ENCODE results near the gene ACKR1.

Gene ACKR1, protein sequence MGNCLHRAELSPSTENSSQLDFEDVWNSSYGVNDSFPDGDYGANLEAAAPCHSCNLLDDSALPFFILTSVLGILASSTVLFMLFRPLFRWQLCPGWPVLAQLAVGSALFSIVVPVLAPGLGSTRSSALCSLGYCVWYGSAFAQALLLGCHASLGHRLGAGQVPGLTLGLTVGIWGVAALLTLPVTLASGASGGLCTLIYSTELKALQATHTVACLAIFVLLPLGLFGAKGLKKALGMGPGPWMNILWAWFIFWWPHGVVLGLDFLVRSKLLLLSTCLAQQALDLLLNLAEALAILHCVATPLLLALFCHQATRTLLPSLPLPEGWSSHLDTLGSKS

DNA sequence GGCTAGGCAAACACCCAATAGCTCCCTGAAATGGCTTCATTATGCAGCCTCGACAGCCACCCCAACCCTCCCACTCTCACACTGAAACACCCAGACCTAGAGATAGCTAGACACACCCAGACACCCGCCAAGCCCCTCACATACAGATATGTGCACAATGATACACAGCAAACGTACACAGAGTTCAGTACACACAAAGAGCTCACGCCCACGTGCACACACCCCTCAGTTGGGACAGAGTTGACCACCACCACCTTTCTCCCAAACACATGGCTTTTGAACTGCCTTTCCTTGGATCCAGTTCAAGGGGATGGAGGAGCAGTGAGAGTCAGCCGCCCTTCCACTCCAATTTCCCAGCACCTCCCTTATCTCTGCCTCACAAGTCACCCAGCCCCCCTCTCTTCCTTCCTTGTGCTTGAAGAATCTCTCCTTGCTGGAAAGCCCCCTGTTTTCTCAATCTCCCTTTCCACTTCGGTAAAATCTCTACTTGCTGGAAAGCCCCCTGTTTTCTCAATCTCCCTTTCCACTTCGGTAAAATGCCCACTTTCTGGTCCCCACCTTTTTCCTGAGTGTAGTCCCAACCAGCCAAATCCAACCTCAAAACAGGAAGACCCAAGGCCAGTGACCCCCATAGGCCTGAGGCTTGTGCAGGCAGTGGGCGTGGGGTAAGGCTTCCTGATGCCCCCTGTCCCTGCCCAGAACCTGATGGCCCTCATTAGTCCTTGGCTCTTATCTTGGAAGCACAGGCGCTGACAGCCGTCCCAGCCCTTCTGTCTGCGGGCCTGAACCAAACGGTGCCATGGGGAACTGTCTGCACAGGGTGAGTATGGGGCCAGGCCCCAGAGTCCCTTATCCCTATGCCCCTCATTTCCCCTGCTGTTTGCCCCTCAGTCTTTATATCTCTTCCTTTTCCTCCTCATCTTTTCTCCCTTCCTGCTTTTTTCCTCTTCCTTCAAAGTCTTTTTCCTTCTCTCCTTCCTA is at the start of gene ACKR1:
ACKR1 (plus strand) TSS at position 715 of the 981 bp plus-strand sequence; CDS start at position 800, 85 bp downstream.
- Mint-ChIP-seq H3K36me3 (ENCODE audit: low read depth) (no peaks in the 10 kb centered on the region), H3K4me3 (no peak within 1 kb of the TSS), H3K4me1 (peaks cover 71% of the 10 kb centered on the region), H3K27ac (no peak within 1 kb of the TSS), H3K27me3 (ENCODE audit: low read depth, poor library complexity) (peaks cover 60% of the 10 kb centered on the region), H3K9me3 (no peaks in the 10 kb centered on the region)
- DNase-seq, result no peak
- TF ChIP-seq, protein P1, sequence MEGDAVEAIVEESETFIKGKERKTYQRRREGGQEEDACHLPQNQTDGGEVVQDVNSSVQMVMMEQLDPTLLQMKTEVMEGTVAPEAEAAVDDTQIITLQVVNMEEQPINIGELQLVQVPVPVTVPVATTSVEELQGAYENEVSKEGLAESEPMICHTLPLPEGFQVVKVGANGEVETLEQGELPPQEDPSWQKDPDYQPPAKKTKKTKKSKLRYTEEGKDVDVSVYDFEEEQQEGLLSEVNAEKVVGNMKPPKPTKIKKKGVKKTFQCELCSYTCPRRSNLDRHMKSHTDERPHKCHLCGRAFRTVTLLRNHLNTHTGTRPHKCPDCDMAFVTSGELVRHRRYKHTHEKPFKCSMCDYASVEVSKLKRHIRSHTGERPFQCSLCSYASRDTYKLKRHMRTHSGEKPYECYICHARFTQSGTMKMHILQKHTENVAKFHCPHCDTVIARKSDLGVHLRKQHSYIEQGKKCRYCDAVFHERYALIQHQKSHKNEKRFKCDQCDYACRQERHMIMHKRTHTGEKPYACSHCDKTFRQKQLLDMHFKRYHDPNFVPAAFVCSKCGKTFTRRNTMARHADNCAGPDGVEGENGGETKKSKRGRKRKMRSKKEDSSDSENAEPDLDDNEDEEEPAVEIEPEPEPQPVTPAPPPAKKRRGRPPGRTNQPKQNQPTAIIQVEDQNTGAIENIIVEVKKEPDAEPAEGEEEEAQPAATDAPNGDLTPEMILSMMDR (IDR thresholded peaks at IDR 0.05), result no peak

DNA sequence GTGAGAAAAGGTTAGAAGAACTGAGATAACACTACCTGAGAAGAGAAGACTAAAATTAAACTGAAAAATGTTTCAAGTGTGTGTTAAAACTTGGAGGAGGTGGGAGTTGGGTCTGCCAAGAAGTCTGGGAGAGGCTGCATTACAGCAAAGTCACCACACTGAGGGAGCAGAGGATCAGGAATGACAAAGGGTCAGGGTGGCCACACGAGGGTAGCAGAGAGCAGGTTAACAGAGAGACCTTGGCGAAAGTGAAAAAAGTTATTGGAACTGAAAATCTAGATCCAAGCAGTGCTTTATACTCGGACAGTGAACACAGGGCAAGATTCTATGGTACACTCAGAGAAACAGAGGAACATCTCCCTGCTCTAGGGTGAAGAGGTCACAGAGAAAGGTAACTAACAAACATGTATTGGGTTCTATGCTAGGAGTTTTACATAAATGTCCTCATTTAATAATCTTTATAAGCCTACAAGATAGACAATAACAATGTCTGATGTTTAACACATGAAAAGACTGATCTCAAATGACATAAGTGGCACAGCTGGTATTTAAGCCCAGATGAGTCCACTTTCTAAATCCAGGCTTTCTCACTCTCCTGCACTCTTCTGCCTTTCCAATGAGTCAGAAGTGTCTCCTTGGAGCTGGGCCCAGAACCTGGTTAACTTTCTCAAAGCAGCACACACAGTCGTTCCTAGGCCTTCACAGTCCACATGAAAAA is 43.5 kb upstream of the ACKR1 start:
- Mint-ChIP-seq H3K27me3 (ENCODE audit: low read depth, poor library complexity) (peaks cover 3% of the 10 kb centered on the region), H3K4me3 (no peak overlapping the region), H3K4me1 (peaks cover 21% of the 10 kb centered on the region), H3K36me3 (ENCODE audit: low read depth) (peaks cover 2% of the 10 kb centered on the region), H3K9me3 (peaks cover 11% of the 10 kb centered on the region), H3K27ac (no peak overlapping the region)
- peak; percentile 83 for DNase-seq
- TF ChIP-seq, protein P1 (IDR thresholded peaks at IDR 0.05), result peak; percentile 95

DNA sequence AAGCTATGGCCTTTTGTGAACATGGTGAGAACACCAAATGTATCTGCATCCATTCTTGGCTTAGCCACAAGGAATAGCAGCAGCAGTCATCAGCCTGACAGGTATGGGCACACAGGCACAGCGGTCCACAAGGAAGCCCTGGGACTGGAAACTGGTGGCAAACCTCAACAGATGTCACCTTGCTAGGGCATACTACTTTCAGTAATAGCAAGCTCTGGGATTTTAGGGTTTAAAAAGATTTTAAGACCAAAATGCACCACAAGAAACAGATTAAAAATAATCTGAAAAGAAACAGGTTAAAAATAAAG is 43.0 kb upstream of the ACKR1 start:
- H3K27me3 Mint-ChIP-seq (ENCODE audit: low read depth, poor library complexity), result peaks cover 8% of the 10 kb centered on the region
- no peaks in the 10 kb centered on the region for H3K36me3 Mint-ChIP-seq (ENCODE audit: low read depth)
- no peak overlapping the region for H3K4me3 Mint-ChIP-seq
- H3K4me1 Mint-ChIP-seq, result peaks cover 21% of the 10 kb centered on the region
- TF ChIP-seq, protein P1 (IDR thresholded peaks at IDR 0.05), result no peak
- no peak overlapping the region for H3K27ac Mint-ChIP-seq
- peaks cover 6% of the 10 kb centered on the region for H3K9me3 Mint-ChIP-seq
- DNase-seq, result no peak

DNA sequence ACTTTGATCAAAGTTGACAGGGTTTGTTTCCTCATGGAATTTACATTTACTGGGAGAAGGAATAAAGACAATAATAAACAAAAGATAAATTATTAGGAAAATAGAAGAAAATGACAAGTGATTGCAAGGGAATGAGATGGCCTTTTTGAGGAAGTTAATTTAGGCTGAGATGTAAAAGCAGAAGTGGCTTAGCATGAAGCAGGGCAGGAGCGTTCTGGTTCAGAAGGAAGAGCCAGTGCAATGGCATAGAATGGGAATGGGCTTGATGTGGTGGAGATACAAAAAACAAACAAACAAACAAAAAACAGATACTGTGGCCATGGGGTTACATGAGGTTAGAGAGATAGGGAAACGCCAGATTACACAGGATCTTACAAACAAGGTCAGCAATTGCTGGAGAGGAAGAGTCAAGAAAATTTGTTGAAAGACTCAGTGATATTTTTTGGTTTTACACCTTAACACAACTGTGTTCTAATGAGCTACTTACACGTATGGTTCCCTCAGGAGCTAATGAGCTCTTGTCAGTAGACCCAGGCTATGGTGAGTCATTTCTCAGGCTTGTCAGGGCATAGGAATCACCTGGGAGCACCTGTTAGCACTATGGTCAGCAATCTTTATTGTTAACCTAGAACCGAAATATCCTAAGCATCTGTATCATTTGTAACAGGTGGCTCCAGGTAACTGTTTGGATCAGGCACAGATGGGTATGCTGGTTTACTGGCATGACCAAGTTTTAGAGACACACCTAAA is 42.0 kb upstream of the ACKR1 start:
- no peak for DNase-seq
- TF ChIP-seq, protein P1 (IDR thresholded peaks at IDR 0.05), result no peak
- Mint-ChIP-seq H3K27me3 (ENCODE audit: low read depth, poor library complexity) (peaks cover 7% of the 10 kb centered on the region), H3K4me1 (peaks cover 21% of the 10 kb centered on the region), H3K4me3 (no peak overlapping the region), H3K27ac (no peak overlapping the region), H3K9me3 (no peaks in the 10 kb centered on the region), H3K36me3 (ENCODE audit: low read depth) (no peaks in the 10 kb centered on the region)

DNA sequence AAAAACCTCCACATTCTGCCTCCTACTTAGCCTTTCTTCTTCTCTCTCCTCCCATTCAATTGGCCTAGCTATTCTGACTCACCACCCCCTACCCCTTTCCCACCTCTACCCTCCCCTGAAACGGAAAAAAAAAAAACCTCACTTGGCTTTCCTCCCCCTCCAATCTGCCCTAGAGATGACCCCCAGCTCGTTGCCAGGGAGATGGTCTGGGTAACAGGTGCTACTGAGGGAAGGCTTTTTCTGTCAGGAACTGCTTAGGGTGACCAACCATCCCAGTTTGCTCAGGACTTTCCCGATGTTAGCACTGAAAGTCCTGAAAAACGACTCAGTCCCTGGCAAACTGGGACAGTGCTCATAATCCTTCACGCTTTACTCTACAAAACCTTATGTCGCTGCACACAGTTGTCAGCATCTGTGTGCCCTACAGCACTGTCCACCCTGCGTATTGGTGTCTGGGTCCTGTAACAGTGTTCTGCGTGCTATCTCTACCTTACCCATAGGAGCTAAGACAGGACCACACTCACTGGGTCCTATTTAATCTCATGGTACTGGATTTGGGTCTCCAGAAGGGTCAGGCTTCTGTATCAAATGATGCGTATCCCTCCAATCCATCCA is 41.0 kb upstream of the ACKR1 start:
- peaks cover 21% of the 10 kb centered on the region for H3K4me1 Mint-ChIP-seq
- no peak overlapping the region for H3K27ac Mint-ChIP-seq
- no peak overlapping the region for H3K4me3 Mint-ChIP-seq
- H3K27me3 Mint-ChIP-seq (ENCODE audit: low read depth, poor library complexity), result peaks cover 18% of the 10 kb centered on the region
- TF ChIP-seq, protein P1 (IDR thresholded peaks at IDR 0.05), result no peak
- H3K9me3 Mint-ChIP-seq, result no peaks in the 10 kb centered on the region
- no peak for DNase-seq
- H3K36me3 Mint-ChIP-seq (ENCODE audit: low read depth), result no peaks in the 10 kb centered on the region

Measured in nephron progenitor cell (in vitro differentiated cells).